Stomach (tissue), 4 donors: Measurements from ENCODE around the gene ABCA1.

Source experiments
- CTCF ChIP-seq, 7 experiments: fragments of 450-650 bp in 4 of 7; fragments of 200-600 bp in 3 of 7; sonication (generic) in 3 of 7; IDR thresholded peaks; one replicate each; pipeline ENCODE4 v1.5.1; 2016 to 2019; ENCODE audit warnings: antibody characterized with exemption in 7 of 7, control low read depth in 2 of 7, mild to moderate bottlenecking in 1 of 7
- EP300 ChIP-seq: sonication (generic); formaldehyde crosslinking; IDR thresholded peaks from one replicate; pipeline ENCODE4 v1.6.1; 2017; ENCODE audit warnings: antibody characterized with exemption
- POLR2AphosphoS5 ChIP-seq, 3 donors: sonication (generic); formaldehyde crosslinking; IDR thresholded peaks; one replicate each; pipeline ENCODE4 v1.6.1; 2016; ENCODE audit warnings: antibody characterized with exemption in 3 of 3

GRCh38 chr9:104895572-104895971 is 32.4 kb downstream of the ABCA1 start:
- TF ChIP-seq CTCF (IDR thresholded peaks at IDR 0.05) = no peak
- TF ChIP-seq POLR2AphosphoS5 (IDR thresholded peaks at IDR 0.05) = no peak
- no peak for TF ChIP-seq EP300
